ENCODE data around the gene TSPAN18.

Gene TSPAN18

DNA sequence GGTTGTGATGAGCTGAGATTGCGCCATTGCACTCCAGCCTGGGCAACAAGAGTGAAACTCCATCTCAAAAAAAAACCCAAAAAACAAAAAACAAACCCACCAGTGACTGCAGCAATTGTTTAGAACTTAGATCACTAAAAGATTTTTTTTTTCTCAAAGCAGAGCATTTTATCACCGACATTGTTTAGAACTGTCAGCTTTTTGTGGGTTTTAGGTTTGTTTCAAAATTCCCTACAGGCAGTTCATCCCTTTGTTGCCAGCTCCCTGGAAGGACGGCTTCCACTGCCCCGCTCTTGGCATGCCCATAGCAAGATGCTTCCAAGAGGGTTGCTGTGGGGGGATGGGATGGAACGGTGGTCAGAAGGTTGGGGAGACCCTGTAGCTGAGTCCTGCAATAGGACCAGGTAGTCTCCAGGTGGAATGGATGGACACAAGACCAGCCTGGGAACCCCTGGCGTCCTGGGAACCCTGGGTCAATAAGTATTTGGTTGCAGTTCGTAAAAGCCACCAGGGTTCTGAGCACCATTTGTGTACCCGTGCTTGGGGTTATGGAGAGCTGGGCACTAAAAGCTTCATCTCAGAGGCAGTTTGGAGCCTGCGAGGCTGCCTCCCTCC is 46.7 kb downstream of the TSPAN18 start:
- Histone ChIP-seq H3K9me3 (ENCODE audit: control insufficient read depth, insufficient read depth, low read depth, low read length) (no peaks in the 10 kb centered on the region), H3K4me3 (ENCODE audit: low read depth, low read length) (no peak overlapping the region), H3K4me1 (ENCODE audit: control insufficient read depth, insufficient read depth, low read length) (no peaks in the 10 kb centered on the region), H3K27ac (ENCODE audit: extremely low read depth, low read depth, low read length) (no peak overlapping the region), H3K36me3 (ENCODE audit: control insufficient read depth in 2 of 2, insufficient read depth in 1 of 2, low read length in 2 of 2) (no peaks in the 10 kb centered on the region)
- POLR2A ChIA-PET = no interaction called here
- CTCF ChIA-PET = interaction anchor here (0.6 to 3.5 kb wide), 13 partner anchors 9 to 156 kb away, joined by 3 to 25 read pairs (median 4); no protein-coding TSS in a partner anchor
- TF ChIP-seq ZNF561 (tag by site-specific recombination; IDR thresholded peaks at IDR 0.05; ENCODE audit: borderline replicate concordance) (no peak), GLIS1 (tag by site-specific recombination; IDR thresholded peaks at IDR 0.05) (no peak), KLF8 (tag by site-specific recombination; IDR thresholded peaks at IDR 0.05) (no peak), YY1 (tag by site-specific recombination; IDR thresholded peaks at IDR 0.05) (no peak), ZNF121 (tag by site-specific recombination; IDR thresholded peaks at IDR 0.05) (no peak), ZSCAN16 (tag by site-specific recombination; IDR thresholded peaks at IDR 0.05) (no peak), TCF7L2 (IDR thresholded peaks at IDR 0.05; ENCODE audit: borderline replicate concordance, low read depth, low read length) (no peak), ZNF544 (tag by site-specific recombination; IDR thresholded peaks at IDR 0.05) (no peak), EGR2 (tag by site-specific recombination; IDR thresholded peaks at IDR 0.05; ENCODE audit: low read depth) (no peak), ZBTB48 (tag by site-specific recombination; IDR thresholded peaks at IDR 0.05) (no peak), ZIC2 (tag by site-specific recombination; IDR thresholded peaks at IDR 0.05) (no peak), GFI1B (tag by site-specific recombination; IDR thresholded peaks at IDR 0.05) (no peak), SCRT2 (tag by site-specific recombination; IDR thresholded peaks at IDR 0.05) (no peak)
- TF ChIP-seq, protein P1, sequence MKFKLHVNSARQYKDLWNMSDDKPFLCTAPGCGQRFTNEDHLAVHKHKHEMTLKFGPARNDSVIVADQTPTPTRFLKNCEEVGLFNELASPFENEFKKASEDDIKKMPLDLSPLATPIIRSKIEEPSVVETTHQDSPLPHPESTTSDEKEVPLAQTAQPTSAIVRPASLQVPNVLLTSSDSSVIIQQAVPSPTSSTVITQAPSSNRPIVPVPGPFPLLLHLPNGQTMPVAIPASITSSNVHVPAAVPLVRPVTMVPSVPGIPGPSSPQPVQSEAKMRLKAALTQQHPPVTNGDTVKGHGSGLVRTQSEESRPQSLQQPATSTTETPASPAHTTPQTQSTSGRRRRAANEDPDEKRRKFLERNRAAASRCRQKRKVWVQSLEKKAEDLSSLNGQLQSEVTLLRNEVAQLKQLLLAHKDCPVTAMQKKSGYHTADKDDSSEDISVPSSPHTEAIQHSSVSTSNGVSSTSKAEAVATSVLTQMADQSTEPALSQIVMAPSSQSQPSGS (tag by site-specific recombination; IDR thresholded peaks at IDR 0.05; ENCODE audit: low read depth) = no peak
- TF ChIP-seq, protein P2, sequence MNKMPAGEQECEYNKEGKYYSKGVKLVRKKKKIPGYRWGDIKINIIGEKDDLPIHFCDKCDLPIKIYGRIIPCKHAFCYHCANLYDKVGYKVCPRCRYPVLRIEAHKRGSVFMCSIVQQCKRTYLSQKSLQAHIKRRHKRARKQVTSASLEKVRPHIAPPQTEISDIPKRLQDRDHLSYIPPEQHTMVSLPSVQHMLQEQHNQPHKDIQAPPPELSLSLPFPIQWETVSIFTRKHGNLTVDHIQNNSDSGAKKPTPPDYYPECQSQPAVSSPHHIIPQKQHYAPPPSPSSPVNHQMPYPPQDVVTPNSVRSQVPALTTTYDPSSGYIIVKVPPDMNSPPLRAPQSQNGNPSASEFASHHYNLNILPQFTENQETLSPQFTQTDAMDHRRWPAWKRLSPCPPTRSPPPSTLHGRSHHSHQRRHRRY (tag by site-specific recombination; IDR thresholded peaks at IDR 0.05) = no peak
- TF ChIP-seq, protein P3, sequence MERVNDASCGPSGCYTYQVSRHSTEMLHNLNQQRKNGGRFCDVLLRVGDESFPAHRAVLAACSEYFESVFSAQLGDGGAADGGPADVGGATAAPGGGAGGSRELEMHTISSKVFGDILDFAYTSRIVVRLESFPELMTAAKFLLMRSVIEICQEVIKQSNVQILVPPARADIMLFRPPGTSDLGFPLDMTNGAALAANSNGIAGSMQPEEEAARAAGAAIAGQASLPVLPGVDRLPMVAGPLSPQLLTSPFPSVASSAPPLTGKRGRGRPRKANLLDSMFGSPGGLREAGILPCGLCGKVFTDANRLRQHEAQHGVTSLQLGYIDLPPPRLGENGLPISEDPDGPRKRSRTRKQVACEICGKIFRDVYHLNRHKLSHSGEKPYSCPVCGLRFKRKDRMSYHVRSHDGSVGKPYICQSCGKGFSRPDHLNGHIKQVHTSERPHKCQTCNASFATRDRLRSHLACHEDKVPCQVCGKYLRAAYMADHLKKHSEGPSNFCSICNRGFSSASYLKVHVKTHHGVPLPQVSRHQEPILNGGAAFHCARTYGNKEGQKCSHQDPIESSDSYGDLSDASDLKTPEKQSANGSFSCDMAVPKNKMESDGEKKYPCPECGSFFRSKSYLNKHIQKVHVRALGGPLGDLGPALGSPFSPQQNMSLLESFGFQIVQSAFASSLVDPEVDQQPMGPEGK (tag by site-specific recombination; IDR thresholded peaks at IDR 0.05) = no peak

DNA sequence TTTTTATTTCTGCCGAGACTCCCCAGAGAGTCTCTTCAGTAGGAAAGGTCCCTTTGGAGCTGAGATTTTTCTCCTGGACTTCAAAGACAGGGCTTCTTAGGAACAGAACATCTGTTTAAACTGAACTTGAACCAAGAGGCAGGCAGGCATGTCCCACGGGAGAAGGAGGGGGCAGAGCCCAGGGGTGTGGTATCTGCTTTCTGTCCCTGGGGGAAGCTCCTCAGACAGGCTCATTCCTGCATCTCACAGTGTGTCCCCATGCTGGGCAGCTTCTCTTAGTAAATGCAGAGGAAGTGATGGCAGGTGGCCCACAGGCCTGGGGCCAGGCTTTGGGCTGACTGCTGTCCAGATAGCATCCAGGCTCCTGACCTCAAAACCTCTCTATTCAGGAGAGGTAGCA is 47.3 kb downstream of the TSPAN18 start:
- no peak overlapping the region for H3K27ac ChIP-seq (ENCODE audit: extremely low read depth, low read depth, low read length)
- CTCF ChIA-PET = interaction anchor here (0.6 to 3.8 kb wide), 23 partner anchors 10 to 331 kb away, joined by 3 to 25 read pairs (median 5); no protein-coding TSS in a partner anchor
- POLR2A ChIA-PET = no interaction called here
- H3K9me3 ChIP-seq (ENCODE audit: control insufficient read depth, insufficient read depth, low read depth, low read length) = no peaks in the 10 kb centered on the region
- no peaks in the 10 kb centered on the region for H3K4me1 ChIP-seq (ENCODE audit: control insufficient read depth, insufficient read depth, low read length)
- H3K36me3 ChIP-seq (ENCODE audit: control insufficient read depth in 2 of 2, insufficient read depth in 1 of 2, low read length in 2 of 2) = no peaks in the 10 kb centered on the region
- no peak overlapping the region for H3K4me3 ChIP-seq (ENCODE audit: low read depth, low read length)
- TF ChIP-seq GLIS1 (tag by site-specific recombination; IDR thresholded peaks at IDR 0.05) = 0 out of 2 replicates have a peak, but pooled peaks have one; percentile 18
- TF ChIP-seq SCRT2 (tag by site-specific recombination; IDR thresholded peaks at IDR 0.05) = no peak
- no peak for TF ChIP-seq ZNF391 (tag by site-specific recombination; IDR thresholded peaks at IDR 0.05; ENCODE audit: borderline replicate concordance, low read depth)
- no peak for TF ChIP-seq ZNF324 (tag by site-specific recombination; IDR thresholded peaks at IDR 0.05)
- no peak for TF ChIP-seq ZNF354C (tag by site-specific recombination; IDR thresholded peaks at IDR 0.05; ENCODE audit: borderline replicate concordance, low read depth)
- TF ChIP-seq, protein P4, sequence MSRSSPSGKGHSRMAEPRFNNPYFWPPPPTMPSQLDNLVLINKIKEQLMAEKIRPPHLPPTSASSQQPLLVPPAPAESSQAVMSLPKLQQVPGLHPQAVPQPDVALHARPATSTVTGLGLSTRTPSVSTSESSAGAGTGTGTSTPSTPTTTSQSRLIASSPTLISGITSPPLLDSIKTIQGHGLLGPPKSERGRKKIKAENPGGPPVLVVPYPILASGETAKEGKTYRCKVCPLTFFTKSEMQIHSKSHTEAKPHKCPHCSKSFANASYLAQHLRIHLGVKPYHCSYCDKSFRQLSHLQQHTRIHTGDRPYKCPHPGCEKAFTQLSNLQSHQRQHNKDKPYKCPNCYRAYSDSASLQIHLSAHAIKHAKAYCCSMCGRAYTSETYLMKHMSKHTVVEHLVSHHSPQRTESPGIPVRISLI (tag by site-specific recombination; IDR thresholded peaks at IDR 0.05) = no peak
- no peak for TF ChIP-seq ZNF521 (tag by site-specific recombination; IDR thresholded peaks at IDR 0.05)
- no peak for TF ChIP-seq ZNF202 (tag by site-specific recombination; IDR thresholded peaks at IDR 0.05; ENCODE audit: borderline replicate concordance)
- TF ChIP-seq ZNF510 (tag by site-specific recombination; IDR thresholded peaks at IDR 0.05; ENCODE audit: insufficient replicate concordance) = no peak
- TF ChIP-seq, protein P5, sequence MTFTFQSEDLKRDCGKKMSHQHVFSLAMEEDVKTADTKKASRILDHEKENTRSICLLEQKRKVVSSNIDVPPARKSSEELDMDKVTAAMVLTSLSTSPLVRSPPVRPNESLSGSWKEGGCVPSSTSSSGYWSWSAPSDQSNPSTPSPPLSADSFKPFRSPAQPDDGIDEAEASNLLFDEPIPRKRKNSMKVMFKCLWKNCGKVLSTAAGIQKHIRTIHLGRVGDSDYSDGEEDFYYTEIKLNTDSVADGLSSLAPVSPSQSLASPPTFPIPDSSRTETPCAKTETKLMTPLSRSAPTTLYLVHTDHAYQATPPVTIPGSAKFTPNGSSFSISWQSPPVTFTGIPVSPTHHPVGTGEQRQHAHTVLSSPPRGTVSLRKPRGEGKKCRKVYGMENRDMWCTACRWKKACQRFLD (tag by site-specific recombination; IDR thresholded peaks at IDR 0.05) = no peak
- TF ChIP-seq ZNF335 (tag by site-specific recombination; conservative IDR thresholded peaks at IDR 0.05) = no peak
- no peak for TF ChIP-seq PRDM1 (tag by site-specific recombination; IDR thresholded peaks at IDR 0.05)
- no peak for TF ChIP-seq MYNN (tag by site-specific recombination; IDR thresholded peaks at IDR 0.05; ENCODE audit: borderline replicate concordance)
- peak; percentile 65 for TF ChIP-seq ZIC2 (tag by site-specific recombination; IDR thresholded peaks at IDR 0.05)
- TF ChIP-seq ZNF274 (IDR thresholded peaks at IDR 0.05; ENCODE audit: low read length) = no peak
- no peak for TF ChIP-seq ZNF274 (tag by site-specific recombination; IDR thresholded peaks at IDR 0.05; ENCODE audit: borderline replicate concordance)
- TF ChIP-seq EGR2 (tag by site-specific recombination; IDR thresholded peaks at IDR 0.05; ENCODE audit: low read depth) = no peak
